ENCODE data around the gene NEGR1.

Gene NEGR1

DNA sequence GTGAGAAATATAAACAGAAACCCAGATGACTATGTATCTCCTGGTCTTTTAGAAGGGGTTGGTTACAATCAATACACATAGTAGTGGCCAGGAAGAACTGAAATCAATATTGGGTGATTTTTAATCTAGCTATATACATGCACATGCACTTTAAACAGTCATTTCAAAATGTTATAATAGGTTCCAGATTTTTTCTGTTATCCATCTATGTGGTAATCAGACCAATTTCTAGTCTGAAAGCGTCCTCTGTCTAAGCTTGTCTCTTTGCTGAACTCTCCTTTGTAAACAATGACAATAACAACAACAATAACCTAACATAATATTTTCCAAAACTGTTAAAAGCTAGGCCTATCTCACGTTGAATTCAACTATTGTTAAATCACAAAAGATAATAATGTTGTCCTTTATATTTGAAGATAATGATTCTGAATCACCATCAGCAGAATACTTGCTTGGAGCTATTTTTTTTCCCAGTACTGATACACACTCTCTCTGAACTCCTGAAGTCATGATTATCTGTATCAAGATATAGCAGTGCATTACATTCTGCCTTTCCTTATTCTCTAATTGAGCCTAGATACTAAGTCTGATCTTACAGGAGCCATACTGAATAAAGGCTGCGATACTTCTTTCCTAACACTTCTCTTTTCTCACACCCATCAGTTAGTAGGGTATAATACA, 704.7 kb downstream of the NEGR1 start:
- TF ChIP-seq, protein P1, sequence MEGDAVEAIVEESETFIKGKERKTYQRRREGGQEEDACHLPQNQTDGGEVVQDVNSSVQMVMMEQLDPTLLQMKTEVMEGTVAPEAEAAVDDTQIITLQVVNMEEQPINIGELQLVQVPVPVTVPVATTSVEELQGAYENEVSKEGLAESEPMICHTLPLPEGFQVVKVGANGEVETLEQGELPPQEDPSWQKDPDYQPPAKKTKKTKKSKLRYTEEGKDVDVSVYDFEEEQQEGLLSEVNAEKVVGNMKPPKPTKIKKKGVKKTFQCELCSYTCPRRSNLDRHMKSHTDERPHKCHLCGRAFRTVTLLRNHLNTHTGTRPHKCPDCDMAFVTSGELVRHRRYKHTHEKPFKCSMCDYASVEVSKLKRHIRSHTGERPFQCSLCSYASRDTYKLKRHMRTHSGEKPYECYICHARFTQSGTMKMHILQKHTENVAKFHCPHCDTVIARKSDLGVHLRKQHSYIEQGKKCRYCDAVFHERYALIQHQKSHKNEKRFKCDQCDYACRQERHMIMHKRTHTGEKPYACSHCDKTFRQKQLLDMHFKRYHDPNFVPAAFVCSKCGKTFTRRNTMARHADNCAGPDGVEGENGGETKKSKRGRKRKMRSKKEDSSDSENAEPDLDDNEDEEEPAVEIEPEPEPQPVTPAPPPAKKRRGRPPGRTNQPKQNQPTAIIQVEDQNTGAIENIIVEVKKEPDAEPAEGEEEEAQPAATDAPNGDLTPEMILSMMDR (IDR thresholded peaks at IDR 0.05): no peak

DNA sequence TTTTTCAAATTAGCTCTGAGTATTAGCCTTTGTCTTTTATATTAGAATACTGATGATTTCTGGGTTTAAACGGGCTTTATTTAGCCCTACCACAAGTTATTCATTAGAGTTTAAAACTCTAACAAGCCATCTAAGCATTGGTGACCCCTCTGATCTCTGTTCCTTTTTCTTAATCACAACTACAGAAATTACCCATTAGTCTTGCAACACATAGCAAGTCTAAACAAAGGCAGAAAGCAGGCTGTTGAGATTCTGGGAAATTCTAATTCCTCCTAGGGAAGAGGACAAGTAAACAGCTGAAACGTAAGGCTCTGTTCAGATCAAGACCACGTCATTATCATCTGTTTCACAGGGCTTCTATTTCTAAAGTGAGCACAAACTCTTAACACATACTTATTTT, 710.3 kb downstream of the NEGR1 start:
- TF ChIP-seq, protein P1 (IDR thresholded peaks at IDR 0.05): no peak

GRCh38 chr1:71566413-71566812, 715.9 kb downstream of the NEGR1 start:
- TF ChIP-seq, protein P1 (IDR thresholded peaks at IDR 0.05): no peak

- TF ChIP-seq, protein P1 (IDR thresholded peaks at IDR 0.05): no peak
Observed at GRCh38 chr1:71565831-71566230, 716.5 kb downstream of the NEGR1 start.

GRCh38 chr1:71565262-71565661, 717.1 kb downstream of the NEGR1 start:
- TF ChIP-seq, protein P1 (IDR thresholded peaks at IDR 0.05): no peak

- TF ChIP-seq, protein P1 (IDR thresholded peaks at IDR 0.05): no peak
Observed at GRCh38 chr1:71562298-71562697, 720.0 kb downstream of the NEGR1 start.

DNA sequence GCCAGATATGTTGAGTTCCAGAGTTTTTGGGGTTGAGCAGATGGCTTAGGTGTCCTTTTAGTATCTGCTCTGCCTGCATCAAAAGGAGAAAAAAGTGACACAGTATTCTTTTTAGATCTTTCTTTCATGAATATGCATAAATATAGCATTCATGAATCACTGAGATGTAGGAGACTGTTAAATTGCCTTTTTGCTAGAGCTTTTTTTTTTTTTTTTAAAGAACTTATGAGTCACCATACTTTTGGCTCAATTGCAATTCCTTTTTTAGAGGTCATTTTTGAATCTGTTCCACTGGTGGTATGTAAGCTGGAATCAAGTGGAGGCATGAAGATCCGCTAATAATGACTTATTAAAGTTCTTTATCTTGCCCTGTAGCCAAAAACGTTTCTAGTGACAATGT, 720.6 kb downstream of the NEGR1 start:
- TF ChIP-seq, protein P1 (IDR thresholded peaks at IDR 0.05): no peak

GRCh38 chr1:71561206-71561605, 721.1 kb downstream of the NEGR1 start:
- TF ChIP-seq, protein P1 (IDR thresholded peaks at IDR 0.05): no peak
